Breast epithelium (tissue), 3 donors: ENCODE data around the gene RIOK1.

ENCODE experiments used
- POLR2A ChIP-seq: fragments of 450-650 bp; IDR thresholded peaks from one replicate; pipeline ENCODE4 v1.6.1; 2016; ENCODE audit warnings: antibody characterized with exemption, mild to moderate bottlenecking, moderate library complexity
- TF ChIP-seq, protein P1 (sequence below), 3 donors: fragments of 450-650 bp; IDR thresholded peaks; one replicate each; pipeline ENCODE4 v1.5.1; 2016 to 2017; ENCODE audit warnings: antibody characterized with exemption in 3 of 3, mild to moderate bottlenecking in 3 of 3, moderate library complexity in 3 of 3

DNA sequence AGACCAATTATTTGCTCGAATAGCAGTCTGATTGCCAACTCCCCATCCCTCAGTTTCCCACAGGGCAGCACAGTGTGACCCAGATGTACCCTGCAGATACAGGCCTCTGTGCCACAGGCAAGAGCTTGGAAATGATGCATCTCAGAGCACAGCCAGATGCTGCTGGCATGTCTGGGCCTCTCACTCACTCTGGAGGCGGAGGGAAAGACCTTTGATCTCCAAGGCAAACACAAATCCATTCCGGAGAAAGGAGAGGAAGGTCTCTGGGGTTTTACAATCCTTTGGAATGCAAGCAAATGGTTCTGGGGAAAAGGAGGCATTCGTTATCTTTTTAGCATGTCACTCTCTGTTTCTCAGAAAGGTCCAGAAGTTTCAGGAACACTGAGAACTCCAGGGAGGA lies 74.2 kb downstream of the RIOK1 start:
- TF ChIP-seq, protein P1, sequence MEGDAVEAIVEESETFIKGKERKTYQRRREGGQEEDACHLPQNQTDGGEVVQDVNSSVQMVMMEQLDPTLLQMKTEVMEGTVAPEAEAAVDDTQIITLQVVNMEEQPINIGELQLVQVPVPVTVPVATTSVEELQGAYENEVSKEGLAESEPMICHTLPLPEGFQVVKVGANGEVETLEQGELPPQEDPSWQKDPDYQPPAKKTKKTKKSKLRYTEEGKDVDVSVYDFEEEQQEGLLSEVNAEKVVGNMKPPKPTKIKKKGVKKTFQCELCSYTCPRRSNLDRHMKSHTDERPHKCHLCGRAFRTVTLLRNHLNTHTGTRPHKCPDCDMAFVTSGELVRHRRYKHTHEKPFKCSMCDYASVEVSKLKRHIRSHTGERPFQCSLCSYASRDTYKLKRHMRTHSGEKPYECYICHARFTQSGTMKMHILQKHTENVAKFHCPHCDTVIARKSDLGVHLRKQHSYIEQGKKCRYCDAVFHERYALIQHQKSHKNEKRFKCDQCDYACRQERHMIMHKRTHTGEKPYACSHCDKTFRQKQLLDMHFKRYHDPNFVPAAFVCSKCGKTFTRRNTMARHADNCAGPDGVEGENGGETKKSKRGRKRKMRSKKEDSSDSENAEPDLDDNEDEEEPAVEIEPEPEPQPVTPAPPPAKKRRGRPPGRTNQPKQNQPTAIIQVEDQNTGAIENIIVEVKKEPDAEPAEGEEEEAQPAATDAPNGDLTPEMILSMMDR (IDR thresholded peaks at IDR 0.05): no peak
- TF ChIP-seq POLR2A: no peak
